Rectal smooth muscle tissue (tissue), 1 donor: ENCODE results near the gene RASSF8.

ENCODE experiments used
- H3K27ac ChIP-seq: one replicate; pipeline ENCODE4 v1.7.0; 2013; ENCODE audit warnings: low read depth, low read length, inconsistent platforms
- H3K27me3 ChIP-seq: one replicate; pipeline ENCODE4 v1.7.0; 2013; ENCODE audit warnings: low read length; ENCODE audit not compliant: control insufficient read depth, insufficient read depth
- H3K36me3 ChIP-seq: one replicate; pipeline ENCODE4 v1.7.0; 2013; ENCODE audit warnings: low read length; ENCODE audit not compliant: control insufficient read depth, insufficient read depth
- H3K4me1 ChIP-seq: one replicate; pipeline ENCODE4 v1.7.0; 2013; ENCODE audit warnings: low read length; ENCODE audit not compliant: control insufficient read depth, insufficient read depth
- H3K4me3 ChIP-seq: one replicate; pipeline ENCODE4 v1.7.0; 2013; ENCODE audit warnings: low read length
- H3K9ac ChIP-seq: one replicate; pipeline ENCODE4 v1.7.0; 2013; ENCODE audit warnings: low read length

Gene RASSF8

DNA sequence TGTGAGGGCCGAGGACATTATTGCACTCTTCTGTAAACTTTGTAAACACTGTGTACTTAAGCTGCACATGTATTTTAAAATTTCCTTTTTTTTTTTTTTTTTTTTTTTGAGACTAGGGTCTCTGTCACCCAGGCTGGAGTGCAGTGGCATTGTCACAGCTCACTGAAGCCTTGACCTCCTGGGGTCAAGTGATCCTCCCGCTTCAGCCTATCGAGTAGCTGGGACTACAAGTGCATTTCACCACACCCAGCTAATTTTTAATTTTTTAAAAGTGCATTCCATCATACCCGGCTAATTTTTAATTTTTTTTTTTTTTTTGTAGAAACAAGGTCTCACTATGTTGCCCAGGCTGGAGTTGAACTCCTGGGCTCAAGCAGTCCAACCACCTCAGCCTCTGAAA lies 42.4 kb downstream of the RASSF8 start:
- Histone ChIP-seq H3K4me3 (no peak overlapping the region), H3K27me3 (no peaks in the 10 kb centered on the region), H3K36me3 (no peaks in the 10 kb centered on the region), H3K4me1 (peaks cover 13% of the 10 kb centered on the region), H3K27ac (no peak overlapping the region), H3K9ac (no peak overlapping the region)

DNA sequence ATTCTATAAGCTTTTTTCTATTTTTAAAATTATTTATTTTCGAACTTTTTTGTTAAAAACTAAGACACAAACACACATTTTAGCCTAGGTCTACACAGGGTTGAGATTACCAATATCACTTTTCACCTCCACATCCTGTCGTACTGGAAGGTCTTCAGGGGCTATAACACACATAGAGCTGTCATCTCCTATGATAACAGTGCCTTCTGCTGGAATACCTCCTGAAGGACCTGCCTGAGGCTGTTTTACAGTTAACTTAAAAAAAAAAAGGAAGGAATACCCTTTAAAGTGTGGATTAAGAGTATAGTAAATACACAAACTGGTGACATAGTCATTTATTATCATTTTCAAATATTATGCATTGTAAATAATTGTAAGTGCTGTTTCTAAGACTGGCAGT lies 43.0 kb downstream of the RASSF8 start:
- Histone ChIP-seq H3K27me3 (no peaks in the 10 kb centered on the region), H3K27ac (no peak overlapping the region), H3K4me3 (no peak overlapping the region), H3K9ac (no peak overlapping the region), H3K36me3 (no peaks in the 10 kb centered on the region), H3K4me1 (peaks cover 7% of the 10 kb centered on the region)

GRCh38 chr12:26003065-26003464 lies 44.6 kb downstream of the RASSF8 start:
- Histone ChIP-seq H3K27ac (no peak overlapping the region), H3K9ac (no peak overlapping the region), H3K4me1 (no peaks in the 10 kb centered on the region), H3K27me3 (no peaks in the 10 kb centered on the region), H3K4me3 (no peak overlapping the region), H3K36me3 (no peaks in the 10 kb centered on the region)

GRCh38 chr12:26007566-26007965 lies 49.1 kb downstream of the RASSF8 start:
- Histone ChIP-seq H3K27ac (no peak overlapping the region), H3K4me1 (peaks cover 19% of the 10 kb centered on the region), H3K36me3 (no peaks in the 10 kb centered on the region), H3K9ac (no peak overlapping the region), H3K4me3 (no peak overlapping the region), H3K27me3 (no peaks in the 10 kb centered on the region)

GRCh38 chr12:26009593-26009992 lies 51.1 kb downstream of the RASSF8 start:
- no peaks in the 10 kb centered on the region for H3K36me3 ChIP-seq
- peak overlapping the region; percentile 78 for H3K27ac ChIP-seq
- H3K27me3 ChIP-seq = no peaks in the 10 kb centered on the region
- H3K4me1 ChIP-seq = peaks cover 19% of the 10 kb centered on the region
- no peak overlapping the region for H3K4me3 ChIP-seq
- H3K9ac ChIP-seq = no peak overlapping the region

DNA sequence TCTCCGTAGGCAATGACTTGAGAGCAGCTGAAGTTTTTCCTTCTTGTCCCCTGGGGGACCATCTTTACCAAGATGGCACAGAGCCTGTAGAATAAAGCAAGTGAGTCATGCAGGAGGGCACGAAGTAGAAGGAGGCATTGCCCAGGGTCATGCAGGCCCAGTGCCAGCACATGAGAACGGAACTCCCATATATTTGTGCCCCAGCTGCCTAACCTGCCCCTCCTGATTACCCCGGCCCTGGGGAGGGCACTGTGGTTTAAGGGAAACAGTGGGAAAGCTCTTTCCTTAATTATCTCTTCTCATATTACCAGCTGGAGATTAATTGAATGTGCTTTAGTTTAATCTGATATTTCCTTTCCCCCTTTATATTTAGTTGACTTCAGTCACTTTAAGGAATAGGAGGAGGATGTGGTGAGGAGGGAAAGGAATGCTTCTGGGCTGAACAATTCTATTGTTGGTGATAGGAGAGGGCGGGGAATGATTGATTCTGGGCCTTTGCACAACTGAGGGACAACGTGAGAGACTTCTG lies 51.9 kb downstream of the RASSF8 start:
- peak overlapping the region; percentile 78 for H3K27ac ChIP-seq

GRCh38 chr12:26011099-26011498 lies 52.6 kb downstream of the RASSF8 start:
- H3K4me3 ChIP-seq = no peak overlapping the region
- no peak overlapping the region for H3K9ac ChIP-seq
- no peaks in the 10 kb centered on the region for H3K27me3 ChIP-seq
- peaks cover 21% of the 10 kb centered on the region for H3K4me1 ChIP-seq
- H3K36me3 ChIP-seq = no peaks in the 10 kb centered on the region
- H3K27ac ChIP-seq = peak overlapping the region; percentile 78

More for the DNA sequence above, 51.9 kb downstream of the RASSF8 start:
- peaks cover 21% of the 10 kb centered on the region for H3K4me1 ChIP-seq
- H3K27me3 ChIP-seq = no peaks in the 10 kb centered on the region
- H3K9ac ChIP-seq = no peak overlapping the region
- no peaks in the 10 kb centered on the region for H3K36me3 ChIP-seq
- H3K4me3 ChIP-seq = no peak overlapping the region

DNA sequence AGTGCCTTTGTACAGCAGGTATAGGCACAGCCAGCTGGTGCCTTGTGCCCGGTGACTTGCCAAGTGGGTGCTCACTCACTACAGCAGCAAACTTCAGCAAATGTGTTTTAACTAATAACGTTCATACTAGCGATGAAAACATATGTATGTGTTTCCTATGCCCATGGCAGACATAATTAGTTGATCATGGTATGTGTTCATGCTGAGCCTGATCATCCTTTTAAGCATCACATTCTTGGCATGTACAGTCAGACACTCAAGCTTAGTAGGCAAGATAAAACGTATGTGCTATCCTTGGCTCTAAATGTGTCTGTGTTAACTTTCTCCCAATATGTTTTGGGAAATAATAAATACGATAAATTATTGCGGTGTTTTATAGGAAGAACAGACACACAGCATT lies 55.6 kb downstream of the RASSF8 start:
- H3K36me3 ChIP-seq = no peaks in the 10 kb centered on the region
- peaks cover 18% of the 10 kb centered on the region for H3K4me1 ChIP-seq
- H3K4me3 ChIP-seq = no peak overlapping the region
- no peak overlapping the region for H3K9ac ChIP-seq
- H3K27me3 ChIP-seq = no peaks in the 10 kb centered on the region
- peak overlapping the region; percentile 33 for H3K27ac ChIP-seq

- Histone ChIP-seq H3K4me1 (peaks cover 5% of the 10 kb centered on the region), H3K9ac (no peak overlapping the region), H3K4me3 (no peak overlapping the region), H3K36me3 (no peaks in the 10 kb centered on the region), H3K27me3 (no peaks in the 10 kb centered on the region), H3K27ac (no peak overlapping the region)
These were observed 58.0 kb downstream of the RASSF8 start for GRCh38 chr12:26016516-26016915.

DNA sequence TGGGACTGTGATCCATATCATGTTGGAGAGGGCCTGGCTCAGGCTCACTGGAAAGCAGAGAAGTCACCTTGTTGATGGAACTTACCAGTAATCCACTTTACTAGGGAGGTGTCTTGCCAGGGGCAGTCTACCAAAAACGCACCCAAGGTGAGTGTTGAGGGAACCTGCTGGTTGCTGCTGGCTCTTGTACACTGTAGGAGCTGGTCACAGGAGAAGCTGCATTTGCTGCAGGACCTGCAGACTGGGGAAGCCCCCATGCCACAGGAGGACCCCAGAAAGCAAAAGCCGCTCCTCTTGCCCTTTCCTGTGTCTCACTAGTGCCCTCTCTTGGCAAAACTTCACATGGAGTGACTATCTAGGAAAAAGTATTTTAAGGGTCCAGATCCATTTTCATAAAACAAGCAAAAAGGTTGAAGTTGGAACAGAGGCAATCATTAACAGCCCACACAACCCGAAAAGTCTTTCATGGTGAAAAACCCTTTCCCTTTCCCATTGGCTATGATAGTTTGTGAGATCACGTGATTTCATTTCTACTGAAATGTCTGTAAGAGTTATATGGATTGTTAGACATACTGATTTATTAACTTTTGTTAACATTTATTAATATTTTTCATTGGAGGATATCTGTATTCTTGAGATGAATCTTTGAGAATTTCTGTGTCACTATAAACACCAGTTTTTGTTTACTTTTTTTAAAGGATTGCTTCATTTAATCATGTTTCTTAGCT lies 59.2 kb downstream of the RASSF8 start:
- Histone ChIP-seq H3K9ac (no peak overlapping the region), H3K4me3 (no peak overlapping the region), H3K36me3 (no peaks in the 10 kb centered on the region), H3K27ac (no peak overlapping the region), H3K27me3 (no peaks in the 10 kb centered on the region), H3K4me1 (peaks cover 4% of the 10 kb centered on the region)

DNA sequence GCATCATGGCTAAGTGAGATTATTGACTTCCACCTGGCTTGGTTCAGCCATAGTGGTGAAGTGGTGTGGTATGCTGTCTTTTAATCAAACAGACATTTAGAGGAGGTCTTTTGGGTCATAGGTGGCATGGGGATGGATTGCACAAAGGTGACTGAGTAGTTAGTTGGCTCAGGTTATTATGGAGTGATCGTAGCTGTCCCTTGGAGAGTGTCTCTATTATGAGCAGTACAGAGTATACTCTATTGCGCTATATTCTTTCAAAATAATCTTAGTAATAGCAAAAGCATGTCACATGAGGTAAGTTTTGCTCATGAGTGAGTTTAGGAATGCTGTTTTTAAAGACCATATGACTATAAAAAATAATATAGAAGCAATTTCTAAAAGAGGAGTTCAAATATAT lies 60.4 kb downstream of the RASSF8 start:
- H3K4me1 ChIP-seq = peaks cover 4% of the 10 kb centered on the region
- no peaks in the 10 kb centered on the region for H3K36me3 ChIP-seq
- H3K9ac ChIP-seq = no peak overlapping the region
- H3K27me3 ChIP-seq = no peaks in the 10 kb centered on the region
- H3K27ac ChIP-seq = no peak overlapping the region
- no peak overlapping the region for H3K4me3 ChIP-seq

GRCh38 chr12:26021534-26021933 lies 63.1 kb downstream of the RASSF8 start:
- peaks cover 2% of the 10 kb centered on the region for H3K4me1 ChIP-seq
- H3K9ac ChIP-seq = no peak overlapping the region
- H3K4me3 ChIP-seq = no peak overlapping the region
- no peaks in the 10 kb centered on the region for H3K27me3 ChIP-seq
- H3K27ac ChIP-seq = no peak overlapping the region
- no peaks in the 10 kb centered on the region for H3K36me3 ChIP-seq

GRCh38 chr12:26022043-26022442 lies 63.6 kb downstream of the RASSF8 start:
- Histone ChIP-seq H3K27ac (no peak overlapping the region), H3K36me3 (no peaks in the 10 kb centered on the region), H3K27me3 (no peaks in the 10 kb centered on the region), H3K4me1 (peaks cover 2% of the 10 kb centered on the region), H3K4me3 (no peak overlapping the region), H3K9ac (no peak overlapping the region)
